ENCODE measurements around the gene KCNQ1. TPM values are rescaled to one million over a fixed set of nuclear protein-coding genes. Genes with fewer than 3 reads are reported as not detected.

KCNQ1 gene
- polyA plus RNA-seq, 4 donors, result 2.3 to 13.0 (median 10.0) TPM

GRCh38 chr11:2767801-2768200 is 323.0 kb downstream of the KCNQ1 start:
- DNase-seq (ENCODE audit: low read depth in 4 of 4, low spot score in 3 of 4), result no peak

GRCh38 chr11:2768471-2769408 is 323.9 kb downstream of the KCNQ1 start:
- no peak for DNase-seq (ENCODE audit: low read depth in 4 of 4, low spot score in 3 of 4)

- DNase-seq (ENCODE audit: low read depth in 4 of 4, low spot score in 3 of 4), result no peak
Observed at GRCh38 chr11:2769409-2770095, 324.7 kb downstream of the KCNQ1 start.

- no peak for DNase-seq (ENCODE audit: low read depth in 4 of 4, low spot score in 3 of 4)
Observed at GRCh38 chr11:2770096-2770751, 325.4 kb downstream of the KCNQ1 start.

- no peak for DNase-seq (ENCODE audit: low read depth in 4 of 4, low spot score in 3 of 4)
Observed at GRCh38 chr11:2770761-2771301, 326.0 kb downstream of the KCNQ1 start.

- DNase-seq (ENCODE audit: low read depth in 4 of 4, low spot score in 3 of 4), result no peak
Observed at GRCh38 chr11:2771758-2772466, 327.1 kb downstream of the KCNQ1 start.

- DNase-seq (ENCODE audit: low read depth in 4 of 4, low spot score in 3 of 4), result no peak
Observed at GRCh38 chr11:2772544-2773031, 327.8 kb downstream of the KCNQ1 start.

GRCh38 chr11:2774173-2775082 is 329.6 kb downstream of the KCNQ1 start:
- no peak for DNase-seq (ENCODE audit: low read depth in 4 of 4, low spot score in 3 of 4)

- no peak for DNase-seq (ENCODE audit: low read depth in 4 of 4, low spot score in 3 of 4)
Observed at GRCh38 chr11:2775083-2775625, 330.3 kb downstream of the KCNQ1 start.

GRCh38 chr11:2775626-2776350 is 331.0 kb downstream of the KCNQ1 start:
- no peak for DNase-seq (ENCODE audit: low read depth in 4 of 4, low spot score in 3 of 4)

- DNase-seq (ENCODE audit: low read depth in 4 of 4, low spot score in 3 of 4), result no peak
Observed at GRCh38 chr11:2776351-2777061, 331.7 kb downstream of the KCNQ1 start.

GRCh38 chr11:2777386-2777785 is 332.6 kb downstream of the KCNQ1 start:
- DNase-seq (ENCODE audit: low read depth in 4 of 4, low spot score in 3 of 4), result no peak

GRCh38 chr11:2777871-2778629 is 333.2 kb downstream of the KCNQ1 start:
- no peak for DNase-seq (ENCODE audit: low read depth in 4 of 4, low spot score in 3 of 4)

GRCh38 chr11:2778630-2779498 is 334.1 kb downstream of the KCNQ1 start:
- no peak for DNase-seq (ENCODE audit: low read depth in 4 of 4, low spot score in 3 of 4)

GRCh38 chr11:2779499-2779980 is 334.7 kb downstream of the KCNQ1 start:
- DNase-seq (ENCODE audit: low read depth in 4 of 4, low spot score in 3 of 4), result no peak
